SK-MEL-5 (cell line): ENCODE results near the gene RBP3. TPM values are rescaled to one million over a fixed set of nuclear protein-coding genes. Genes with fewer than 3 reads are reported as not detected.
"Not testable (repeated sequence)": the region's sequence is repeated elsewhere in the genome, so short reads cannot be mapped to it uniquely, and the experiment has no call there.

Experiments used
- DNase-seq: peaks from one replicate; pipeline ENCODE4 v3.0.0-alpha.2; 2016; ENCODE audit warnings: low read depth, low spot score
- in situ Hi-C: cut with HindIII; loops from 2 replicates; pipeline ENCODE4 v1.10.0; 2016; ENCODE audit warnings: low sequenced_read_pairs, high pct_unique_total_duplicates, low pct_unique_long_range_greater_than_20kb
- total RNA-seq: library from RNA; depleted of rRNA; stranded (reverse); fragments of >200 nt; shearing (Covaris generic); gene quantifications from 2 replicates; pipeline ENCODE4 v1.2.3, GENCODE V29; 2014

RBP3 gene
- total RNA-seq, 1 experiment from 2014 or later, result not detected

DNA sequence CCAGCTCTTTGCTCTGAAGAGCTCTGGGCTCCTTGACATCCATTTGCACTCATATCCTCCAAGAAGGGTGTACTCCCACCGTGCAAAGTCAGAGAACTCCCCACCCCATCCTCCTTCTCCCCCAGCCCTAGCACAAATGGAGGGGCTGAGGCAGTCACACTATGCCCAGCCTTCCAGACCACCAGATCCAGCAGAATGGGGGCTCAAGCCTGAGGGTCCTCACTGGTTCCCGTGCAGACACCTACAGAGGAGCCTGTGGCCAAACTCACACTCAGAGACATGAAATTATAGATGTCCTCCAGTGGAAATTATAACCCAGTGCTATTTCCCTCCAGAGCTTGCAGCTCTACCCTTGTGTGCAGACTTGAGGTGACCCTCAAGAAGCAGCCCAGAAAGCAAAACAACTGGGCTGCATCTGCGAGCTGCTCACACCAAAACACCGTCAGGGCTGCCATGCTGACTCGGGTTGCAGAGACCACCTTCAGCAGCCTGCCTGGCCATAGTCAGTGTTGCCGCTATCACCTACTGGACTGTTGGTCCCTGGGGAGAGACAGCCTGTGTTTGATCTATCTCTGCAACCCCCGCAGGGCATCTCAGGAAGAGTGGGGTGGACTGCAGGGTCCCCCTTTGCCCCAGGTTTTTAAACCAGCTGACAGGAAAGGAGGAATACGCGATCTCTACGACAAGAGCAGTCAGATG is 28.5 kb downstream of the RBP3 start:
- DNase-seq, result no peak
- in situ Hi-C loops, result no loop called here

DNA sequence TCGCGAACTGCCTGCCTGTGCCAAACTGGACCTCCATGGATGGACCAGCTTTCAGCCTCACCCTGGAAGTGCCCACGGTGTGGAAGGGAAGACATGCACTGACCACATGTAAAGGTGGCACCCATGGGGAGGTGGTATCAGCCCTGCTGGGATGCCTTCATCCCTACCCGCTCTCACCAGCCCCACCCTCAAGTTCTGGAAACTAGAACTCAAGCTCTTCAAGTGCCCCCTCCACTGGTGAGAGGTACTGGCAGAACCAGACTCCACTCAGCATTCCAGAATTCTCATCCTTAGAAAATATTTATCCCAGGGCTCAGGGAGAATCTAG is 30.0 kb downstream of the RBP3 start:
- DNase-seq, result no peak
- in situ Hi-C loops, result no loop called here

DNA sequence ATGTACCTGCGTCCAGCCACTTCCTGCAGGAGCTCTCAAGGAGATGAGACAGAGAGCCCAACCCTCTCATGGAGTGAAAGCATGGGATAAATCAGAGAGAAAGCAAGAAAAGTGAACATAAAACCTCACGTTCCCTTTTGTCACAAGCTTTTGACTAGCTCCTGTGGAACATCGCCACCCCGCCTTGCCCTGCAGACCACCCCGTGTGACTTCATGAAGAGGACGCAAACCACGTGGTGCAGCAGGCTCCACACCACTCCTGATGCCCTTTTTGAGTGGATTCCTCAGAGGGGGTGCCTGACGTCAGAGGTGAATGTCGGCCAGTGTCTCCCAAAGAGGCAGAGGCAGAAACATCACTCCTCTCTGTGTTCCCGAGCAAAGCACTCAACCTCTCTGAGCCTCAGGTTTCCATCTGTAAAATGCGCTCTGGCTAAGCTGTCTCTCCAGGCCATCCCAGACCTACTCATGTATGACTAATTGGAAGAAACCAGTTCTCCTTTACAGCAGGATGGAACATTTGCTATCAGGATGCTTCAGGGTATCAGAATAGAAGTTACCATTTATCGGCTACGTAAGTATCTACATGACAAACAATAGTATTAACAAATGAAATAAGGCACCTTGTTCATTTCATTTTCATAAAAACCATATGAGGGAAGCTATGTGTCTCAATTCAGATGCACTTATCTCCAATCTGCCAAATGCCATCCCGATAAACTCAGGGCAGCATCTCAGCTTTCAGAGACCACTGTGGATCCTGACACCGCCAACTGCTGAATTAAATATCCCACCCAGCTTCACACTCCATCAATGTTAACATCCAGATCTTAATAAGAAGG is 30.7 kb downstream of the RBP3 start:
- in situ Hi-C loops, result no loop called here
- DNase-seq, result no peak

DNA sequence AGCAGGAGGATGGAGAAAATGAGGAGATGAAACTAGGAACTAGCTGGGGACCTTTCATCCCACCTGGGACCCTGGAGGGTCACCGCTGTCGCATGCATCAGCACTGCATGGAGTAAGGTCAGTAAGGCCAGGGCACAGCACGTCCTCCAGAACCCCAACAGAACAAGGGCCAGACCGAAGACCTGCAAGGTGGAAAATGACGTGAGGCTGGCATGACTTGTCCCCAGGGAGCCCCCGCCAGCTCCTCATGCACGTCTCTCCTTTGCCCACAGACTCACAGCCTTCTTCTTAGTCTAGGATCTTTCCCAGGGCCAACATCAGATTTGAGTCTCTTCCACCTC is 31.3 kb downstream of the RBP3 start:
- no peak for DNase-seq
- in situ Hi-C loops, result no loop called here

DNA sequence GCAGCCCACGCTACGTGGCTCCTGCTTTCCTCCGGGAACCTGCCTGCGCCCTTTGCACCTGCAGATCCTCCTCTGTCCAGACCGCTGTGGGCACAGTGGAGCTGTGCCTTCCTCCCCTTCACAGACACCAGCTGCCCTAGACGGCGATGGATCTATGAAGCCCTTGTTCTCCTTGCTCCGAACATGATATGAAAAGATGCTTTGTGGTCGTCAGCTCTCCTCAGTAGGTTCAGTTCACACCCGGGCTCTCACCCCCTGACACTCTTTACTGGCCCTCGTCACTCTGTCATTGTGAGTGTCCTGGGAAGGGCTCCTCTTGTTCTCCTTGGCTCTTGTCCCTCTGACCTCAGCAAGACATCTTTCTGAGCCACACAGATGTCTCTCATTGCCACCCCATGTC is 31.7 kb downstream of the RBP3 start:
- peak; percentile 37 for DNase-seq
- in situ Hi-C loops, result no loop called here

DNA sequence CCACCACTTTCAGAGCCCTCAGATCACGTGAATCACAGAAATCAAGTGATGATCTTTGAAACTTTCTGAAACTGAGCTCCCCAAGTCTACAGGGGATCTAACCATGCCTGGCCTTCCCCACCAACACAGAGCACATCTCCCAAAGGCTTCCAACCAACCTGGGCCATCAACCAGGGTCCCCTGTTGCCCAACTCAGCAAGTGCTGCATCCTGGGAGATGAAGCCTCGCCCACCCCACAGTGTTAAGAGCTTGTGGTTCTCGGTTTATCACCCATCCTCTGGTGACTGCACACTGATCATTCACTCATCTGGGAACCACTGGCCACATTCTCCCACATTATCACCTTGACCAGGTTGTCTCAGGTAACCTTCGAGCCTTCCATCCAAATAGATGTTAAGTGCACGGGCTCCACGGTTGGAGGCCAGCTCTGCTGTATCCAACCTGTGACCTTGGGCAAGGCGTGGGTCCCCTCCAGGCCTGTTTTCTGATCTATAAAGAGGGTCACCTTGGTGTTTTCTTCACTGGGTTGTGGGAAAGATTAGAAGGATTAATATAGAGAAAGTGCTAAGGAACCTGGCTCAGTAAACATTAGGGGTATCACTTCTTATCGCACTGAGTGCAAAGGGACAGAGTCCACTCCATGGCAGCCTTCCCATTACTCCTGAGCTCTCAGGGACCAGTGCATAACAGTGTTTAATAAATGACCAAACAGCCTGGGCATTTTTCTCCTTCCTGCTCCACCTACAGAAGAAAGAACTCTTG is 32.4 kb downstream of the RBP3 start:
- no peak for DNase-seq
- in situ Hi-C loops, result no loop called here

DNA sequence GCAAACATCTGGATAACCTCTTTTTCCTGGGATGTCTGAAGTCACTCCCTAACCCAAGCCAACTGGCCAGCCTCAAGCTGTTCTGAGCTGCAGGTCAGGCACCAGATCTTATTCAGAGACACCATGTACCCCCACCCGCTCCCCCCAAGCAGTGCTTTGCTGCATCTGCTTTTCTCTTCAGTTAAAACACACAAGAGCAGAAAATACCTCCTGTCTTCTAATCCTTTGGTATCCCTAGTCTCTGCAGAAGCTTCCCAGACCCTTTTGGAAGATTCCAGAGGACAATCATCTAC is 32.9 kb downstream of the RBP3 start:
- in situ Hi-C loops, result no loop called here
- DNase-seq, result no peak

DNA sequence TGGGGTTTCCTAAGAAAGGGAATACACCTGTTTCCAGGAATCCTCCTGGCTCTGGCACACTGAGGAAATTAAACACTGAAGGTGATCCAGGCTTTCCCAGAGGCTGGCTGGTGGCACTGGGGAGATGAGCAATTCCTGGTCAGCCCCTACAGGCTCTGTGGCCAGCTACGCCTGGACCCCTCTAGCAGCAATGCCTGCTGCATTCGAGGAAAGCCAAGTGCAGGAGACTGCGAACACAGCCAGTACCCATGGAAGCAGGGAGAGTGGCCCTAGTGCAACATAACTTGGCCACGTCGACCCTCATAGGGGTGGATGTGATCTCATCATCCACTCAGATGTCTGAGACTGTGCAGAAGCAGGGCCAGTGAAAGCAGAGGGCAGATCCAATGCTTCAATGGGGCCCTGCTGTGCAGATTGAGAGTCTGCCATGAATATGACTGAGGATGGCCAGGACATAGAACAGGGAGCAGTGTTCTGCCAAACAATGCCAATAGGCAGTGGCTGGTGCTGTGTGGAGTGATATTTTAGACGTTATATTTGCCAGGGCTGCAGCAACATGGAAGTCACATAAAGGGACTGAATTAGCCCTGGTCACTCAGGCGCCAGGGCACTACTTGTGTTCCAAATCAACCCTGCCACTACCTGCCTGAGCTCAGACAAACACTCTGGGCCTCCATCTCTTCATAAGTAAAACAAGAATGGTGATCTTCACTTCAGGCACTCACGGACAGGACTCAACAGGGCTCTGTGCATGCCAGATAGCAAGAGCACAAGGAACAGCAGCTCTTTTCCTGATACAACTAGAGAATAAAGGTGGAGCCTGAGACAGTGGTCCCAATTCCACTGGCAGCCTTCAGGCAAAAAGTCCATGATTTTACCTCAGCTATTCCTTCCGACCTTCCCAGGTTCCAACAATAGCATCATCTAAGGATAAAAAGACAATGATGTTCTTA is 33.5 kb downstream of the RBP3 start:
- in situ Hi-C loops, result no loop called here

DNA sequence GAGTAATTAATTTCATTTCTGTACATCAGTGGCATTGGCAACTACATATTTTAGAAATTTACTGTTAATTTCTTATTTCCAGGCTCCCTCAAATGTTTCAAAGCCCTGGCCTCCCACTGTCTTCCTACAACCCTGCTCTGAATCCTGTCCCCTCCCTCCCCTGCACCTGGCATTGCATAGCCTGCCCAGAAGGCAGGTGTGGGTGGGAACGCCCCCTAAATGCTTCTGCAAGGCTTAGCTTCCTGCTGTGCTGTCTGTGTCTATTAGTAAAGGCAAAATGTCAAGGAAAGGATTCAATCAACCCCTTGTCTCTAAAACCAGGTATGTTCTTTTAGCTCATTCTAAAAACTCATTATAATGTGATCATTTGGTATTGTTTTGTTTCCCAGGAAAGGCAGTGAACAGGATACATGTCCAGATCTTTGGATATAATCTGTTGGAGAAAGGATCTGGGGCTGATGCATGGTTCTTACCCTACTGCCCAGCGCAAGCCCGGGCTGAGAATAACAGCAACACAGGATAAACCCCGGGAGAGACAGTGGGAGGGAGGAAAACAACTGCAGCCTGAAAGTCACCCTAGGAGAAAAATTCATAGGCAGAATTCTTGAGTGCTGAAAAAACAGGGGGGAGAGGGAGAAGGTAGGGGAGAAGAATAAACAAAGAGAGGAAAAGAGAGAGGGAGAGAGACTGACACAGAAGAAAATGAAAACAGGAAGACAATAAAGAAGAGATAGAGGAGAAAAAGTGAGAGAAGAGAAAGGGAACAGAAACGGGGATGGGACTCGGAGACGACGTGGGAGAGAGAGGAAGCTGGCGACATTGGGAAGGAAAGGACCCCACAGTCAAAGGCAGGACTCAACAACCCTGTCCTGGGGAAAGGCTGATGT is 35.3 kb downstream of the RBP3 start:
- DNase-seq, result no peak
- in situ Hi-C loops, result no loop called here

More for the DNA sequence above, 33.5 kb downstream of the RBP3 start:
- no peak for DNase-seq

DNA sequence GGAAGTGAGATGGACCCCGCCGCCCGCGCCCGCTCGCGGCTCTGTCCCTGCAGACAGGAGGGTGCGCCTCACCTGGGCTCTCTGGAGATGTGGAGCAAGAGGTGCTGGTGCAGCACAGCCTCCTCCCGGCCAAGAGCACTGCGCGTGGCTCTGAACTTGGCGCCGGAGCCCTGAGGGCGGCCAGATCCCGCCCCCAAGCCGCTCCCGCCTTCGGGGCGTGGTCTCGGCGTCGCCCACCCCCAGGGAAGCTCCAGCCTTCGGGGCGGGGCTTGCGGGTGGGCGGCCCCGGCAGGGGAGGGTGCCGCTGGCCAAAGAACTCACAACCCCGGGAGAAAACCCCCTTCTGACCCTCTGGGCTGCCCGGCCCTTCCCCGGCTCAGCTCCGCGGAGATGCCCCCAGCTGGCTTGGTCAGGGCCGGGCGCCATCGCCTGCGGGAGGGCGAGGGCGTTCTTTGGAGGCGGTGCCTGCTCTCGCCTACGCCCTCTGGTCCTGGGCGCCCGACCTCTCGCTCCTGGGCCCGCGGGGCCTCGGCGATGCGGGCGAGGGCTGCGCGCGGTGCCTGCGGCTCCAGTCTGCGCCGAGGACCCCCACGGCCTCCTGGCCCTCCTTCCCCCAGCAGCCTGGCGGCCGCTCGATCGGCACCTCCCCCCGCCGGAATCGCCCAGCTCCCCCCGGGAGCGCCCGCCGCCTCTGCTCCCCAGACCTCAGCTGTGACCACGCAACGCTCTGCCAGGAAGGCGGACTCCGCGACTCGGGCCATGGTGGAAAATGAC is 36.2 kb downstream of the RBP3 start, which contains the start of gene ZNF488:
TSS of gene ZNF488 (minus strand) at position 146 of the 774 bp plus-strand sequence. CDS start 15,464 bp downstream, outside the sequence.
- peak; percentile 67 for DNase-seq
- in situ Hi-C loops, result no loop called here

DNA sequence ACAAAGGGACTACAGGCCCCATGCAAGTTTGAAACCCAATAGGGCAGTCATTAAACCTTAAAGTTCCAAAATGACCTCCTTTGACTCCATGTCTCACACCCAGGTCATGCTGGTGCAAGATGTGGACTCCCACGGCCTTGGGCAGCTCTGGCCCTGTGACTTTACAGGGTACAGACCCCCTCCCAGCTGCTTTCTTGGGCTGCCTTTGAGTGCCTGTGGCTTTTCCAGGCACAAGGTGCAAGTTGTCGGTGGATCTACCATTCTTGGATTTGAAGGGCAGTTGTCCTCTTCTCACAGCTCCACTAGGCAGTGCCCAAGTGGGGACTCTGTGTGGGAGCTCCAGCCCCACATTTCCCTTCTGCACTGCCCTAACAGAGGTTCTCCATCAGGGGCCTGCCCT is 37.9 kb downstream of the RBP3 start:
- DNase-seq, in situ Hi-C loops: not testable (repeated sequence)

DNA sequence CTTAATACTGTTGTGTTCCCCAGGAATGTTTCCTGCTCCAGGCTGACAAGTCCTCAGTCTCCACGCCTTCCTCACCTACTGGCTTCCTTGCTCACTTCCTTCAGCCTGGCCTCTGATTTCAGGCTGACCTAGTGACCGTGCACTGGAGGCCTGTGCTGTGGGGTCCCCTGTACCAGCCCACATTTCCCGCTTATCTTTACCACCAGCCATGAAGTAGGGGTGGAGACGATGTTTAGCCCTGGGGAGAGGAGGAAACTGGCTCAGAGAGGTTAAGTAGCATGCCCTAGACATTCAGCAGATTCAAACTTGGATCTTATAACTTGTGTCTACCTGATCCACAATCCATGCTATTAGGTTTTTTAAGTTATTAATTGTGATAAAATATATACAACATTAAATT is 40.7 kb downstream of the RBP3 start:
- in situ Hi-C loops, result no loop called here
- no peak for DNase-seq

DNA sequence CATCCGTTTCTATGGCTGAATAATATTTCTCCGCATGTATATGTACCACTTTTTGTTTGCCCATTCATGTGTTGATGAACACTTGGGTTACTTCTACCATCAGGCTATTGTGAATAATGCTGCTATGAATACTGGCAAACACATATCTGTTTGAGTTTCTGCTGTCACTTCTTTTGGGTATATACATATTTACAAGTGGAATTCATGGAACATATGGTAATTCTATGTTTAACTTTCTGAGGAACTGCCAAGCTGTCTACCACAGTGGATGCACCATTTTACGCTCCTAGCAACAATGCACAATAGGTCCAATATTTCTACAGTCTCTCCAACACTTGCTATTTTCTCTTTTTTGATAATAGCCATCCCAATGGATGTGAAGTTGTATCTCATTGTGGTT is 41.5 kb downstream of the RBP3 start:
- DNase-seq, result no peak
- in situ Hi-C loops, result no loop called here

DNA sequence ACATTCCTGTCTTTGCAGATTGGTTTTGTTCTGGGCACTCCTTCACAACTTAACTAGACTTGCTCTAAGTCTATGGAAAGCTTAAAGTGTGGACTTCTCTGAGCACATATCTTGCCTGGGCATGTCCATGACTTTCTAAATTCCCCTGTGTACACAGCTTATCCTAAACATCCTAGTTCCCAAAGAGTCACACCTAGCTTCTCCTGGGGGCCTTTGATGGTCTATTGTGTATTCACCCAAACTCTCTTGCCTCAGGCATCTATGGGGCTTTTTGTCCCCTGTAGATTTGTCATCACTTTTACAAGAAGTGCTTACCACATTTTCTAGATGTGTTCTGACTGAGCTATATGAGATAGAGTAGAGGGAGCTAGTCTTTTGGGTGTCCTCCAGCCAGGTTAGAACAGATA is 48.2 kb downstream of the RBP3 start:
- DNase-seq, result no peak
- in situ Hi-C loops, result no loop called here

DNA sequence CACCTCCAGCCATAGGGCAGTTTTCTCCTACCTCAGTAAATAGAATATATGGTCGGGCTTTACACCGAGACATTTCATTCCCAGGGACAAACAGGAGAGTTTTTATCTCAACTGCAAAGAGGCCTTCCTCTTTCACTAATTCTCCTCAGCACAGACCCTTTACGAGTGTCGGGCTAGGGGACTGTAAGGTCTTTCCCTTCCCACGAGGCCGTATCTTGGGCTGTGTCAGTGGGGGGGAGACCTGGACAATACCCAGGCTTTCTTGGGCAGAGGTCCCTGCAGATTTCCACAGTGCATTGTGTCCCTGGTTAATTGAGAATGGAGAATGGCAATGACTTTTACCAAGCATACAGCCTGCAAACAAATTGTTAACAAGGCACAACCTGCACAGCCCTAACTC is 49.1 kb downstream of the RBP3 start:
- no peak for DNase-seq
- in situ Hi-C loops, result no loop called here

DNA sequence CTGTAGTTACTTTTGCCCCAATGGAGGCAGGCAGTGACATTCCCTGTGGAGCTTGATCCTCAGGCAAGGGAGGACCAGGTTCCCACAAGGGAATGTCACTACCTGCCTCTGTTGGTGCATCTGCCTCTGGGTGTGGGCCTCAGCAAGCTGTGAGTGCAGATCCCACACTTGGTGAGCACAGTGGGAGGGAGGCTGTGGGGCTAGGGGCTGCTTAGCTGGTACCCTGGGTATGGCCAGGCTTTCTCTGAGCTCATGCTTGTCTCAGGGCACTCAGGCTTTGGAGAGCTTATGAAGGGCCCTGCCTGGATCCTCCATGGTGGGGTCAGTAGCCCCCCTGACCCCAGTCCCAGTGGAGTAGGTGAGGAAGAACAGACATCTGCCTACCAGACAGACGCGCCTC is 52.1 kb downstream of the RBP3 start:
- in situ Hi-C loops, result no loop called here
- no peak for DNase-seq
